Keratinocyte (primary cell): ENCODE data around the gene SLC45A2. TPM values are rescaled to one million over a fixed set of nuclear protein-coding genes. Genes with fewer than 3 reads are reported as not detected.

Experiments
- DNase-seq: peaks from one replicate; pipeline ENCODE4 v3.0.0-alpha.2; 2011; ENCODE audit warnings: low read depth, missing footprints, low spot score
- FAIRE-seq: peaks from 2 replicates; lab custom pipeline; 2011; peaks lifted over from hg19 to GRCh38; lab: Jason Lieb, UNC
- H2AFZ ChIP-seq: 2 replicates; pipeline ENCODE4 v1.6.0; 2012; ENCODE audit warnings: low read length, control low read depth, inconsistent platforms; ENCODE audit not compliant: control insufficient read depth
- H3K27ac ChIP-seq: 2 replicates; pipeline ENCODE4 v1.5.1; 2011; ENCODE audit warnings: low read length; ENCODE audit not compliant: control insufficient read depth, insufficient read depth
- H3K27me3 ChIP-seq: 3 replicates; pipeline ENCODE4 v1.6.0; 2011; ENCODE audit warnings: low read length; ENCODE audit not compliant: control insufficient read depth, insufficient read depth; ENCODE audit errors: extremely low read depth
- H3K36me3 ChIP-seq, 2 experiments: 2 replicates in 1 of 2; 3 replicates in 1 of 2; pipeline ENCODE4 v1.5.1; 2011; ENCODE audit warnings: low read length in 2 of 2, mild to moderate bottlenecking in 1 of 2; ENCODE audit not compliant: control insufficient read depth in 2 of 2, insufficient read depth in 2 of 2; ENCODE audit errors: extremely low read depth in 1 of 2
- H3K4me1 ChIP-seq: 3 replicates; pipeline ENCODE4 v1.5.1; 2011; ENCODE audit warnings: low read length; ENCODE audit not compliant: control insufficient read depth, insufficient read depth; ENCODE audit errors: extremely low read depth
- H3K4me2 ChIP-seq: 3 replicates; pipeline ENCODE4 v1.6.0; 2011; ENCODE audit warnings: low read depth, low read length; ENCODE audit not compliant: control insufficient read depth, insufficient read depth; ENCODE audit errors: extremely low read depth
- H3K4me3 ChIP-seq, 3 experiments: fragments of 200-600 bp in 1 of 3; sonication (generic) in 1 of 3; 2 replicates in 2 of 3; 3 replicates in 1 of 3; pipeline ENCODE4 v1.5.1; 2011 to 2016; ENCODE audit warnings: low read length in 3 of 3, mild to moderate bottlenecking in 3 of 3, control low read depth in 2 of 3, inconsistent platforms in 1 of 3, low read depth in 1 of 3, mixed read lengths in 1 of 3, mixed run types in 1 of 3, moderate library complexity in 1 of 3; ENCODE audit not compliant: control insufficient read depth in 2 of 3, insufficient read depth in 2 of 3; ENCODE audit errors: extremely low read depth in 1 of 3
- H3K79me2 ChIP-seq: 2 replicates; pipeline ENCODE4 v1.6.0; 2012; ENCODE audit warnings: low read length; ENCODE audit not compliant: control insufficient read depth, insufficient read depth
- H3K9ac ChIP-seq: 3 replicates; pipeline ENCODE4 v1.6.0; 2011; ENCODE audit warnings: low read length; ENCODE audit not compliant: control insufficient read depth, insufficient read depth; ENCODE audit errors: extremely low read depth
- H3K9me1 ChIP-seq: 3 replicates; pipeline ENCODE4 v1.6.0; 2011; ENCODE audit warnings: low read length; ENCODE audit not compliant: control insufficient read depth, insufficient read depth; ENCODE audit errors: extremely low read depth
- H3K9me3 ChIP-seq: 2 replicates; pipeline ENCODE4 v1.5.1; 2012; ENCODE audit warnings: low read depth, low read length; ENCODE audit not compliant: control insufficient read depth
- H4K20me1 ChIP-seq: 3 replicates; pipeline ENCODE4 v1.6.0; 2011; ENCODE audit warnings: low read length; ENCODE audit not compliant: control insufficient read depth, insufficient read depth; ENCODE audit errors: extremely low read depth
- EZH2 ChIP-seq: IDR thresholded peaks from one replicate; pipeline ENCODE4 v1.6.1; 2012; ENCODE audit warnings: inconsistent platforms, mild to moderate bottlenecking, low read length, moderate library complexity
- dilution Hi-C: fragments of 300-500 bp; cut with MboI; formaldehyde crosslinking; loops from one replicate; pipeline ENCODE4 v1.7.0; 2020; ENCODE audit warnings: low sequenced_read_pairs; ENCODE audit not compliant: extremely low pct_ligation_motif_present
- polyA plus RNA-seq, 5 experiments: library from polyadenylated mRNA; depleted of rRNA in 3 of 5; stranded (reverse) in 3 of 5; stranded (forward) in 1 of 5; unstranded in 1 of 5; fragments of >200 nt; gene quantifications; 1 replicate in 1 of 5; 2 replicates in 3 of 5; 3 replicates in 1 of 5; pipeline versions ENCODE4 v1.2.1 to v1.2.3, GENCODE V29; 2011 to 2012; ENCODE audit warnings: missing spikeins in 2 of 5, low read depth in 1 of 5, low replicate concordance in 1 of 5
- TF ChIP-seq, protein P1 (sequence below), 3 experiments: IDR thresholded peaks in 1 of 3; conservative IDR thresholded peaks in 1 of 3; optimal IDR thresholded peaks in 1 of 3; 2 replicates in 2 of 3; 3 replicates in 1 of 3; pipeline versions ENCODE3 to v1.5.1; 2011; ENCODE audit warnings: low read length in 3 of 3, mild to moderate bottlenecking in 3 of 3, moderate library complexity in 2 of 3, control low read depth in 1 of 3, inconsistent platforms in 1 of 3; ENCODE audit not compliant: insufficient read depth in 2 of 3; ENCODE audit errors: extremely low read depth in 1 of 3

The SLC45A2 gene
- polyA plus RNA-seq, 1 donor (not counting 4 experiments of a cell fraction or from before 2014, with no cell fraction given), result 0.04 TPM

- no peaks in the 10 kb centered on the region for H3K4me1 ChIP-seq
- no peaks in the 10 kb centered on the region for H4K20me1 ChIP-seq
- H3K4me2 ChIP-seq, result no peak overlapping the region
- no peaks in the 10 kb centered on the region for H3K79me2 ChIP-seq
- DNase-seq (no peak), FAIRE-seq (no peak)
- no peaks in the 10 kb centered on the region for H3K27me3 ChIP-seq
- H3K9ac ChIP-seq, result no peak overlapping the region
- H3K27ac ChIP-seq, result no peak overlapping the region
- H2AFZ ChIP-seq, result no peak overlapping the region
- no peaks in the 10 kb centered on the region for H3K36me3 ChIP-seq
- TF ChIP-seq, protein P1, sequence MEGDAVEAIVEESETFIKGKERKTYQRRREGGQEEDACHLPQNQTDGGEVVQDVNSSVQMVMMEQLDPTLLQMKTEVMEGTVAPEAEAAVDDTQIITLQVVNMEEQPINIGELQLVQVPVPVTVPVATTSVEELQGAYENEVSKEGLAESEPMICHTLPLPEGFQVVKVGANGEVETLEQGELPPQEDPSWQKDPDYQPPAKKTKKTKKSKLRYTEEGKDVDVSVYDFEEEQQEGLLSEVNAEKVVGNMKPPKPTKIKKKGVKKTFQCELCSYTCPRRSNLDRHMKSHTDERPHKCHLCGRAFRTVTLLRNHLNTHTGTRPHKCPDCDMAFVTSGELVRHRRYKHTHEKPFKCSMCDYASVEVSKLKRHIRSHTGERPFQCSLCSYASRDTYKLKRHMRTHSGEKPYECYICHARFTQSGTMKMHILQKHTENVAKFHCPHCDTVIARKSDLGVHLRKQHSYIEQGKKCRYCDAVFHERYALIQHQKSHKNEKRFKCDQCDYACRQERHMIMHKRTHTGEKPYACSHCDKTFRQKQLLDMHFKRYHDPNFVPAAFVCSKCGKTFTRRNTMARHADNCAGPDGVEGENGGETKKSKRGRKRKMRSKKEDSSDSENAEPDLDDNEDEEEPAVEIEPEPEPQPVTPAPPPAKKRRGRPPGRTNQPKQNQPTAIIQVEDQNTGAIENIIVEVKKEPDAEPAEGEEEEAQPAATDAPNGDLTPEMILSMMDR (optimal IDR thresholded peaks at IDR 0.05 in 1 of 3, IDR thresholded peaks at IDR 0.05 in 1 of 3, conservative IDR thresholded peaks at IDR 0.05 in 1 of 3; ENCODE audit: extremely low read depth in 1 of 3, insufficient read depth in 2 of 3, low read length in 3 of 3), result no peak
- no peak for TF ChIP-seq EZH2
- no peaks in the 10 kb centered on the region for H3K9me3 ChIP-seq
- H3K9me1 ChIP-seq, result no peaks in the 10 kb centered on the region
- H3K4me3 ChIP-seq, result no peak overlapping the region
- dilution Hi-C loops, result loop anchor here (25.0 kb wide), 1 partner anchor 443 kb away; no protein-coding TSS in a partner anchor
Observed at GRCh38 chr5:33929925-33930690, 54.4 kb downstream of the SLC45A2 start.

GRCh38 chr5:33928283-33928682 is 56.2 kb downstream of the SLC45A2 start:
- H3K4me2 ChIP-seq, result no peak overlapping the region
- no peaks in the 10 kb centered on the region for H3K36me3 ChIP-seq
- no peak for TF ChIP-seq EZH2
- TF ChIP-seq, protein P1 (optimal IDR thresholded peaks at IDR 0.05 in 1 of 3, IDR thresholded peaks at IDR 0.05 in 1 of 3, conservative IDR thresholded peaks at IDR 0.05 in 1 of 3; ENCODE audit: extremely low read depth in 1 of 3, insufficient read depth in 2 of 3, low read length in 3 of 3), result no peak
- no peaks in the 10 kb centered on the region for H3K79me2 ChIP-seq
- no peak overlapping the region for H3K27ac ChIP-seq
- H3K9me1 ChIP-seq, result no peaks in the 10 kb centered on the region
- H3K27me3 ChIP-seq, result no peaks in the 10 kb centered on the region
- H4K20me1 ChIP-seq, result no peaks in the 10 kb centered on the region
- no peak overlapping the region for H3K9ac ChIP-seq
- dilution Hi-C loops, result loop anchor here (25.0 kb wide), 1 partner anchor 441 kb away; no protein-coding TSS in a partner anchor
- no peaks in the 10 kb centered on the region for H3K9me3 ChIP-seq
- no peak overlapping the region for H3K4me3 ChIP-seq
- H2AFZ ChIP-seq, result no peak overlapping the region
- FAIRE-seq (no peak), DNase-seq (no peak)
- H3K4me1 ChIP-seq, result no peaks in the 10 kb centered on the region
